H9 (cell line): ENCODE measurements around the gene LRRC63. TPM values are rescaled to one million over a fixed set of nuclear protein-coding genes. Genes with fewer than 3 reads are reported as not detected.

Experiments
- DNase-seq: peaks from one replicate; pipeline ENCODE4 v3.0.0-alpha.2; 2017
- H2AFZ ChIP-seq: one replicate; pipeline ENCODE4 v1.6.1; 2013; ENCODE audit warnings: mild to moderate bottlenecking, low read length, control low read depth, moderate library complexity
- H2AK5ac ChIP-seq: 2 replicates; pipeline ENCODE4 v1.6.1; 2013; ENCODE audit warnings: low read length, control low read depth, mixed read lengths; ENCODE audit not compliant: insufficient read length
- H2BK120ac ChIP-seq: one replicate; pipeline ENCODE4 v1.6.1; 2013; ENCODE audit warnings: low read depth, mild to moderate bottlenecking, low read length, control low read depth, inconsistent platforms; ENCODE audit not compliant: poor library complexity, severe bottlenecking
- H2BK12ac ChIP-seq: 2 replicates; pipeline ENCODE4 v1.6.1; 2013; ENCODE audit warnings: low read length, control low read depth, mixed read lengths, low read depth; ENCODE audit not compliant: insufficient read length
- H2BK15ac ChIP-seq: 2 replicates; pipeline ENCODE4 v1.6.1; 2013; ENCODE audit warnings: low read depth, low read length, control low read depth
- H2BK20ac ChIP-seq: one replicate; pipeline ENCODE4 v1.6.1; 2013; ENCODE audit warnings: low read depth, mild to moderate bottlenecking, low read length, control low read depth, inconsistent platforms; ENCODE audit not compliant: poor library complexity, severe bottlenecking
- H2BK5ac ChIP-seq: 2 replicates; pipeline ENCODE4 v1.6.1; 2013; ENCODE audit warnings: low read length, control low read depth, mixed read lengths; ENCODE audit not compliant: insufficient read length
- H3K14ac ChIP-seq: 2 replicates; pipeline ENCODE4 v1.6.1; 2013; ENCODE audit warnings: low read length, control low read depth; ENCODE audit not compliant: insufficient read depth
- H3K18ac ChIP-seq: 2 replicates; pipeline ENCODE4 v1.6.1; 2013; ENCODE audit warnings: low read depth, mild to moderate bottlenecking, mixed read lengths, low read length, control low read depth; ENCODE audit not compliant: insufficient read length
- H3K23ac ChIP-seq: 2 replicates; pipeline ENCODE4 v1.6.1; 2013; ENCODE audit warnings: low read length, control low read depth, mixed read lengths, low read depth; ENCODE audit not compliant: insufficient read length
- H3K23me2 ChIP-seq: 2 replicates; pipeline ENCODE4 v1.6.1; 2013; ENCODE audit warnings: low read depth, mild to moderate bottlenecking, mixed read lengths, low read length, control low read depth; ENCODE audit not compliant: insufficient read length, poor library complexity, severe bottlenecking
- H3K27ac ChIP-seq: 2 replicates; pipeline ENCODE4 v1.5.1; 2013; ENCODE audit warnings: low read length, control low read depth, mixed read lengths, low read depth; ENCODE audit not compliant: insufficient read length
- H3K27me3 ChIP-seq: 2 replicates; pipeline ENCODE4 v1.6.1; 2013; ENCODE audit warnings: low read length, control low read depth, inconsistent platforms; ENCODE audit not compliant: insufficient read depth
- H3K4ac ChIP-seq: 2 replicates; pipeline ENCODE4 v1.6.1; 2013; ENCODE audit warnings: low read depth, mild to moderate bottlenecking, control low read depth, inconsistent platforms, low read length, moderate library complexity
- H3K4me1 ChIP-seq: 2 replicates; pipeline ENCODE4 v1.6.1; 2013; ENCODE audit warnings: low read length, control low read depth, inconsistent platforms; ENCODE audit not compliant: insufficient read depth
- H3K4me2 ChIP-seq: 2 replicates; pipeline ENCODE4 v1.6.1; 2013; ENCODE audit warnings: low read length, control low read depth, mixed read lengths; ENCODE audit not compliant: insufficient read length, insufficient read depth
- H3K56ac ChIP-seq: 2 replicates; pipeline ENCODE4 v1.6.1; 2013; ENCODE audit warnings: low read depth, mild to moderate bottlenecking, mixed read lengths, low read length, control low read depth; ENCODE audit not compliant: insufficient read length
- H3K79me1 ChIP-seq: 2 replicates; pipeline ENCODE4 v1.6.1; 2013; ENCODE audit warnings: low read depth, mild to moderate bottlenecking, moderate library complexity, low read length, control low read depth, inconsistent platforms; ENCODE audit not compliant: insufficient read depth, poor library complexity, severe bottlenecking
- H3K79me2 ChIP-seq: 2 replicates; pipeline ENCODE4 v1.6.1; 2013; ENCODE audit warnings: low read length, control low read depth, inconsistent platforms; ENCODE audit not compliant: insufficient read depth
- H3K9ac ChIP-seq: 2 replicates; pipeline ENCODE4 v1.6.1; 2013; ENCODE audit warnings: low read length, control low read depth, mixed read lengths; ENCODE audit not compliant: insufficient read length; ENCODE audit errors: extremely low read depth
- H3K9me3 ChIP-seq: one replicate; pipeline ENCODE4 v1.6.1; 2013; ENCODE audit warnings: low read depth, low read length, inconsistent platforms; ENCODE audit not compliant: control insufficient read depth
- H3T11ph ChIP-seq: one replicate; pipeline ENCODE4 v1.6.1; 2013; ENCODE audit warnings: mild to moderate bottlenecking, low read length, control low read depth, inconsistent platforms
- H4K20me1 ChIP-seq: one replicate; pipeline ENCODE4 v1.6.1; 2013; ENCODE audit not compliant: control insufficient read depth, insufficient read length, insufficient read depth
- H4K5ac ChIP-seq: 2 replicates; pipeline ENCODE4 v1.6.1; 2013; ENCODE audit warnings: low read depth, mild to moderate bottlenecking, mixed read lengths, low read length, control low read depth; ENCODE audit not compliant: insufficient read length
- H4K8ac ChIP-seq: replicated peaks from 2 replicates; pipeline ENCODE4 v1.6.1; 2013; ENCODE audit warnings: low read length, control low read depth, mixed read lengths, low read depth; ENCODE audit not compliant: insufficient read length
- H4K91ac ChIP-seq: 2 replicates; pipeline ENCODE4 v1.6.1; 2013; ENCODE audit warnings: low read depth, mild to moderate bottlenecking, moderate library complexity, mixed read lengths, low read length, control low read depth; ENCODE audit not compliant: insufficient read length
- H3K27ac Mint-ChIP-seq, 3 experiments: 2 replicates in 2 of 3; 3 replicates in 1 of 3; pipeline ENCODE4 v1.8.0; 2020 to 2021; ENCODE audit warnings: mixed read lengths in 3 of 3, mild to moderate bottlenecking in 1 of 3, moderate library complexity in 1 of 3
- H3K27me3 Mint-ChIP-seq: 2 replicates; pipeline ENCODE4 v1.8.0; 2021; ENCODE audit warnings: low read depth, mild to moderate bottlenecking, moderate library complexity, mixed read lengths
- H3K36me3 Mint-ChIP-seq, 3 experiments: 2 replicates in 2 of 3; 3 replicates in 1 of 3; pipeline ENCODE4 v1.8.0; 2020 to 2021; ENCODE audit warnings: low read depth in 3 of 3, mixed read lengths in 3 of 3; ENCODE audit not compliant: insufficient read depth in 1 of 3
- H3K4me1 Mint-ChIP-seq, 2 experiments: 2 replicates each; pipeline ENCODE4 v1.8.0; 2020; ENCODE audit warnings: mixed read lengths in 2 of 2
- H3K4me3 Mint-ChIP-seq, 2 experiments: 2 replicates in 1 of 2; 3 replicates in 1 of 2; pipeline ENCODE4 v1.8.0; 2020 to 2021; ENCODE audit warnings: mild to moderate bottlenecking in 2 of 2, mixed read lengths in 2 of 2, moderate library complexity in 1 of 2
- H3K9me3 Mint-ChIP-seq, 2 experiments: 2 replicates in 1 of 2; 3 replicates in 1 of 2; pipeline ENCODE4 v1.8.0; 2020; ENCODE audit warnings: mild to moderate bottlenecking in 2 of 2, mixed read lengths in 2 of 2, moderate library complexity in 1 of 2
- CTCF ChIP-seq: fragments of 200-600 bp; sonication (generic); conservative IDR thresholded peaks from 3 replicates; pipeline ENCODE4 v1.8.0; 2021; ENCODE audit warnings: antibody characterized with exemption, mild to moderate bottlenecking
- WGBS: extraction: QIAGEN DNeasy Blood & Tissue Kit; methylation state at CpG from one replicate; pipeline ENCODE4 v1.1.7; 2013; ENCODE audit warnings: missing lambda C conversion rate, low lambda C conversion rate, mixed read lengths; ENCODE audit not compliant: insufficient read length; ENCODE audit errors: extremely low coverage; 5-methylcytosine and 5-hydroxymethylcytosine counted together
- total RNA-seq: library from RNA; stranded (reverse); gene quantifications from 2 replicates; pipeline ENCODE4 v1.2.1, GENCODE V29; 2021

LRRC63 gene
- total RNA-seq, 1 experiment from 2014 or later: not detected

GRCh38 chr13:46313024-46313423 is 101.3 kb downstream of the LRRC63 start:
- WGBS: no CpG with 5 or more reads among the region's 1 CpG
- Histone ChIP-seq H2BK5ac (no peak overlapping the region), H4K5ac (no peak overlapping the region), H3K23me2 (no peaks in the 10 kb centered on the region), H3K79me1 (no peaks in the 10 kb centered on the region), H2AFZ (no peak overlapping the region), H3K18ac (no peak overlapping the region), H3K9ac (no peak overlapping the region), H4K20me1 (no peaks in the 10 kb centered on the region), H3K79me2 (no peaks in the 10 kb centered on the region), H3K4me1 (no peaks in the 10 kb centered on the region), H3K14ac (no peak overlapping the region), H2BK20ac (no peak overlapping the region), H2AK5ac (no peak overlapping the region), H4K8ac (no peak overlapping the region), H2BK120ac (no peak overlapping the region), H3T11ph (no peak overlapping the region), H3K9me3 (no peaks in the 10 kb centered on the region), H2BK12ac (no peak overlapping the region), H4K91ac (no peak overlapping the region), H3K27me3 (no peaks in the 10 kb centered on the region), H2BK15ac (no peak overlapping the region), H3K4me2 (no peak overlapping the region), H3K23ac (no peak overlapping the region), H3K56ac (no peak overlapping the region), H3K27ac (no peak overlapping the region), H3K4ac (no peak overlapping the region)
- Mint-ChIP-seq H3K9me3 (no peaks in the 10 kb centered on the region; a peak in 2 of 5 replicates), H3K4me3 (no peak overlapping the region), H3K36me3 (no peaks in the 10 kb centered on the region), H3K4me1 (no peaks in the 10 kb centered on the region), H3K27me3 (0 out of 2 replicates have a peak, but pooled peaks cover under 1% of the 10 kb centered on the region), H3K27ac (no peak overlapping the region)
- DNase-seq: no peak
- TF ChIP-seq CTCF: no peak
